ENCODE data around the gene GRM4. TPM values are rescaled to one million over a fixed set of nuclear protein-coding genes. Genes with fewer than 3 reads are reported as not detected.

Gene GRM4
- total and polyA plus RNA-seq, 10 of the 15 experiments (the other 5 are each of a cell fraction or from before 2014, with no cell fraction given) = 0.01 to 0.31 (median 0.05) TPM; not detected in 2

- TF ChIP-seq ATF2 (IDR thresholded peaks at IDR 0.05; ENCODE audit: low read length) (no peak), IRF5 (IDR thresholded peaks at IDR 0.05; ENCODE audit: borderline replicate concordance) (no peak), CTCF (IDR thresholded peaks at IDR 0.05 in 2 of 3, conservative IDR thresholded peaks at IDR 0.05 in 1 of 3; ENCODE audit: control insufficient read depth in 2 of 3, extremely low read depth in 1 of 3, insufficient read depth in 1 of 3, low read depth in 3 of 3, low read length in 3 of 3) (no peak), ZBTB11 (CRISPR knock-in tag; IDR thresholded peaks at IDR 0.05) (no peak), NFYB (IDR thresholded peaks at IDR 0.05; ENCODE audit: insufficient read depth, low read depth, low read length) (no peak), TARDBP (IDR thresholded peaks at IDR 0.05; ENCODE audit: borderline replicate concordance) (no peak)
Measured at GRCh38 chr6:34143196-34143883, 2.5 kb downstream of the GRM4 start (continued).

Data from GM12878 (cell line).